ENCODE results near the gene PANK2. TPM values are rescaled to one million over a fixed set of nuclear protein-coding genes. Genes with fewer than 3 reads are reported as not detected.

The PANK2 gene
- total RNA-seq, 1 donor from 2014 or later: 40.3 TPM

DNA sequence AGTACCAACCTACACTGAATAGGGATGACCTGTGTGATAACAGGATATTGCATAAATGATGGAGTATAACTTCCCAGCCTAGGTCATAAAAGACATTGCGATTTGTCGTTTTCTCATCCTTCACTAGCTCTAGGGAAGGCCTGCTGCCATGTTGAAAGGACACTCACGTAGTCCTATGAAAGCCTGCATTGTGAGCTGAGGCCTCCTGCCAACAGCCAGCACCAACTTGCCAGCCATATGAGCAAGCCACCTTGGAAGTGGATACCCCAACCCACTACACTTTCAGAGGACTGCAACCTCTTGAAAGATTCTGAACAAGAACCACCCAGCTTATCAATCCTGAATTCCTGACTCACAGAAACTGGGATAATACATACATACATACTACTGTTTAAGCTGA, 3.5 kb upstream of the PANK2 start:
- no peak for FAIRE-seq

DNA sequence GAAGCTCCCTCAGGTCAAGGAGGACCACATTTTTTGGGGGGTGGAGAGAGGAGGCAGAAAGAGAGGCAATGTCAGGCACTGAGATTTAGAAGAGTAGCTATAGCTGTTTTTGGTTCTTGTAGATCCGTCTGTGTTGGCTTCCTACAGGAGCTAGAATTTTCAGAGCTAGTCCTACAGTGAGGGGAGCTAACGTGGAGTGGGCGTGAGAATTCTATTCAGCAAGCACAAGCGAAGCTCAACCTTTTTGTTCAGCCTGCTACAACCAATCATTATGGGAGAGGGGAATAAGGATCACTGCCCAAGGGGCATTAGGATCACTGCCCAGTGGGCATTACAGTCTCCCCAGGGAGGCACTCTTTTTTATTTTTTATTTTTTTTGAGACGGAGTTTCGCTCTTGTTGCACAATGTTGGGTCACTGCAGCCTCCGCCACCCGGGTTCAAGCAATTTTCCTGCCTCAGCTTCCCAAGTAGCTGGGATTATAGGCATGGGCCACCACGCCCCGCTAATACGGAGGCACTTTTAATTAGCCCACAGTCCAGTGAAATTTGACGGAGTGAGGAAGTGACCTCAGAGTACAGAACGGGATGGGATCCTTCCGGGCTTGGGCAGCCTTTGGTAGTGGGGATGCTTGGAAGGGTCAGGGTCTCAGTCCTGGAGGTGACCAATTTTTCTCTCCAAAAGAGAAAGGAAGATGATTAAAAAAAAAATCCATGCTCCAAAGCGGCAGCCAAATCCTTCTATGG, 1.1 kb upstream of the PANK2 start:
- no peaks in the 10 kb centered on the region for H3K27me3 ChIP-seq (ENCODE audit: control insufficient read depth, insufficient read depth, low read length)
- TF ChIP-seq, protein P1, sequence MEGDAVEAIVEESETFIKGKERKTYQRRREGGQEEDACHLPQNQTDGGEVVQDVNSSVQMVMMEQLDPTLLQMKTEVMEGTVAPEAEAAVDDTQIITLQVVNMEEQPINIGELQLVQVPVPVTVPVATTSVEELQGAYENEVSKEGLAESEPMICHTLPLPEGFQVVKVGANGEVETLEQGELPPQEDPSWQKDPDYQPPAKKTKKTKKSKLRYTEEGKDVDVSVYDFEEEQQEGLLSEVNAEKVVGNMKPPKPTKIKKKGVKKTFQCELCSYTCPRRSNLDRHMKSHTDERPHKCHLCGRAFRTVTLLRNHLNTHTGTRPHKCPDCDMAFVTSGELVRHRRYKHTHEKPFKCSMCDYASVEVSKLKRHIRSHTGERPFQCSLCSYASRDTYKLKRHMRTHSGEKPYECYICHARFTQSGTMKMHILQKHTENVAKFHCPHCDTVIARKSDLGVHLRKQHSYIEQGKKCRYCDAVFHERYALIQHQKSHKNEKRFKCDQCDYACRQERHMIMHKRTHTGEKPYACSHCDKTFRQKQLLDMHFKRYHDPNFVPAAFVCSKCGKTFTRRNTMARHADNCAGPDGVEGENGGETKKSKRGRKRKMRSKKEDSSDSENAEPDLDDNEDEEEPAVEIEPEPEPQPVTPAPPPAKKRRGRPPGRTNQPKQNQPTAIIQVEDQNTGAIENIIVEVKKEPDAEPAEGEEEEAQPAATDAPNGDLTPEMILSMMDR (IDR thresholded peaks at IDR 0.05; ENCODE audit: insufficient read depth, low read length, severe bottlenecking): no peak
- no peak for FAIRE-seq
- DNase-seq (ENCODE audit: low read depth): no peak
- H3K4me3 ChIP-seq (ENCODE audit: low read depth, low read length): peak overlapping the region; percentile 79
- H3K36me3 ChIP-seq (ENCODE audit: control insufficient read depth, insufficient read depth, low read length): peaks cover 1% of the 10 kb centered on the region

More for the DNA sequence above, 3.5 kb upstream of the PANK2 start:
- TF ChIP-seq, protein P1 (IDR thresholded peaks at IDR 0.05; ENCODE audit: insufficient read depth, low read length, severe bottlenecking): no peak
- Histone ChIP-seq H3K4me3 (ENCODE audit: low read depth, low read length) (no peak overlapping the region), H3K36me3 (ENCODE audit: control insufficient read depth, insufficient read depth, low read length) (peaks cover 1% of the 10 kb centered on the region), H3K27me3 (ENCODE audit: control insufficient read depth, insufficient read depth, low read length) (no peaks in the 10 kb centered on the region)
- DNase-seq (ENCODE audit: low read depth): no peak

DNA sequence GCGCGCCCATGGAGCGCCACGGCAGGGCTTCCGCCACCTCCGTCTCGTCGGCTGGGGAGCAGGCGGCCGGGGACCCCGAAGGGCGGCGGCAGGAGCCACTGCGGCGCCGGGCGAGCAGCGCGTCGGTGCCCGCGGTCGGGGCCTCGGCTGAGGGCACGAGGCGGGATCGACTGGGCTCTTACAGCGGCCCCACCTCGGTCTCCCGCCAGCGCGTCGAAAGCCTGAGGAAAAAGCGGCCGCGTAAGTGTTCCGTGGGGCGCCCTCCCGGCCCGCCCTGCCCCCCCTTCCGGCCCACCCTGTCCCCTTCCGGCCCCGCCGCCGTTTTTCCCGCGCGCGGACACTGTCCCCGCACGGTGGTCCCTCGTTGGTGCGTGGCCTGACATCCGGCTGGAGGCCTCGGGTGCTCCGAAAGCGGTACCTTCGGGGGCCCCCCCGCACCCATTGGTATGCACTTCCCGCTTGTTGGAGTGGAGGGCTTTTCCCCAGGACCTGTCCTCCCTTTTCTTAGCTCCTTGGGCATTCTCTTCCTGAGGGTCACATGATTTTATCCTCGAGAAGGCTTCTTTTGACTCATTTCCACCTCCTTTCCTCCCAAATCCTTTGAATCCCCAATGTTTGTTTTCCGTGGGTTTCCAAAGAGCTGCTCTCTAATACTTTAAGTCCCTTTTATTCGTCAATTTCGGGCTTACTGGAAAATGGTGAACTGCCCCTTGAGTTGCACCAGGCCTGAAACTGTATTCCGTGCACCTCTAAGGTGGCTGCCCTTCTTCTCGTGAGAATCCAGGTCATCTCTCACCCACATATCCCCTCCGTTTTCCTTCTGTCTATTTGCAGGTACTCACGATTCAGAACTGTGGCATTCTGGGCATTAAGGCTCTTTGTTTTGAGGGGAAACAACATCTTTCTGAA, 556 bp downstream of the PANK2 start:
- TF ChIP-seq, protein P1 (IDR thresholded peaks at IDR 0.05; ENCODE audit: insufficient read depth, low read length, severe bottlenecking): no peak
- peaks cover under 1% of the 10 kb centered on the region for H3K36me3 ChIP-seq (ENCODE audit: control insufficient read depth, insufficient read depth, low read length)
- peak; percentile 27 for DNase-seq (ENCODE audit: low read depth)
- FAIRE-seq: no peak
- no peaks in the 10 kb centered on the region for H3K27me3 ChIP-seq (ENCODE audit: control insufficient read depth, insufficient read depth, low read length)
- H3K4me3 ChIP-seq (ENCODE audit: low read depth, low read length): peak overlapping the region; percentile 79

DNA sequence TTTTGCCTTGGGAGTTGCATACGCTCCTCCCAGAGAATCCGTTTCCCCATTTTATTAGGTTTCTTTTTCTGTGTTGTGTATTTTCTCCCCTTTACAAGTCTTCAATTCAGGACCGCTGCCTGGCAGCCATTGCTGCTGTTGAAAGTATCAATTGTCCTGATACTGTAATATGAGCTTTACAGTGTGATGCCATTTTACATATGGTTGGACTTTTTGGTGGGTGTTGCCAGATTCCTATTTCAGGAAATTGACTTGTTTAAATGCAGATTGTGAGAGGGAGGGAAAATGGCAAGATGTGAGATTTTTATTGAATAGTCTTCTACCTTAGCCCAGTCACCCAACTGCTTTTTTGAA, 1.2 kb downstream of the PANK2 start:
- Histone ChIP-seq H3K27me3 (ENCODE audit: control insufficient read depth, insufficient read depth, low read length) (no peaks in the 10 kb centered on the region), H3K4me3 (ENCODE audit: low read depth, low read length) (peak overlapping the region; percentile 79), H3K36me3 (ENCODE audit: control insufficient read depth, insufficient read depth, low read length) (no peaks in the 10 kb centered on the region)
- FAIRE-seq (no peak), DNase-seq (ENCODE audit: low read depth) (peak; percentile 26)
- TF ChIP-seq, protein P1 (IDR thresholded peaks at IDR 0.05; ENCODE audit: insufficient read depth, low read length, severe bottlenecking): no peak

DNA sequence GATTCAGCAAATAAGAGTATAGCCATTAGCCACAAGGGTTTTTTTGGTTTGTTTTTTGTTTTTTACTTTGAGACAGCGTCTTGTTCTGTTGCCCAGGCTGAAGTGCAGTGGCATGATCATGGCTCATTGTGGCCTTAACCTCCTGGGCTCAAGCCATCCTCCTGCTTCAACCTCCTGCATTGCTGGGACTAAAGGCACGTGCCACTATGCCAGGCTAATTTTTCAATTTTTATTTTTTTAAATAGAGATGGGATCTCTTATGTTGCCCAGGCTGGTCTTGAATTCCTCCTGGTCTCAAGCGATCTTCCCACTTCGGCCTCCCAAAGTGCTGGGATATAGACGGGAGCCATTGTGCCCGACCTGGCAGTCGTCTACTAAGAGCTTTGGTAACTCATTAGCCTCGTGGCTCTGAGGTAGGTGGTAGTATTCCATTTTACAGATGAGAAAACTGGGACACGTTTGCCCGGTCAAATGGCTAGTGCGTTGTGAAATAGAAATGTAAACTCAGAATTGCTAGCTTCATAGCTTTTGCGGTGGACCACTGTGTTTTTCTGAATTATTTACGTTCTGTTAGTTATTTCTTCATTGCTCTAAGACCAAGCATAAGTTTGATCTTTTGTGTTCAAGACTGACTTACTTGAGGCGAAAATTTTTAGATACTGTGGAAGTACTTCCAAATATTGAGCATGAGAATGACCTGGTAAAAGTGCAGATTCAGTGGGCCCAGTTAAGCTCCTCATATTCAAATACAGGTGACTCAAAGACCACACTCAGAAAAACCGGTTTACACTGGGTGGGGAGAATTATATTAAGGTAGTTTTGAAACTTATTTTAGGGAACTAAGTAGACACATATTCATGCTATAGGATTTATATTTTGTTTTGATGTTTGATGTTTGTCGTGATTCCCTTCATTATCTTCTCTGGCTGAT, 2.1 kb downstream of the PANK2 start:
- FAIRE-seq (no peak), DNase-seq (ENCODE audit: low read depth) (peak; percentile 53)
- peak overlapping the region; percentile 16 for H3K4me3 ChIP-seq (ENCODE audit: low read depth, low read length)
- TF ChIP-seq, protein P1 (IDR thresholded peaks at IDR 0.05; ENCODE audit: insufficient read depth, low read length, severe bottlenecking): no peak
- H3K27me3 ChIP-seq (ENCODE audit: control insufficient read depth, insufficient read depth, low read length): no peaks in the 10 kb centered on the region
- no peaks in the 10 kb centered on the region for H3K36me3 ChIP-seq (ENCODE audit: control insufficient read depth, insufficient read depth, low read length)
